Prostate gland (tissue), 2 donors: ENCODE measurements around the gene MAPK8IP2. TPM values are rescaled to one million over a fixed set of nuclear protein-coding genes. Genes with fewer than 3 reads are reported as not detected.

Source experiments
- total RNA-seq, 2 donors: library from RNA; depleted of rRNA; stranded (reverse); fragments of >200 nt; gene quantifications; one replicate each; pipeline ENCODE4 v1.1.0, GENCODE V29; 2016

The MAPK8IP2 gene
- total RNA-seq, 2 donors from 2014 or later, result 5.1 to 23.6 TPM

Other genes starting within 250 kb of the MAPK8IP2 start
- 100 to 1,000 TPM in 1 of 2 donors, 10 to 100 TPM in 1; 44.9 to 144 TPM for gene SBF1, start 125.8 kb upstream of the MAPK8IP2 start, total RNA-seq
- 1 to 10 TPM; 7.3 to 7.9 TPM for gene ADM2, start 119.2 kb upstream of the MAPK8IP2 start, total RNA-seq
- not detected for gene MIOX, start 113.9 kb upstream of the MAPK8IP2 start, total RNA-seq
- gene LMF2, start 93.1 kb upstream of the MAPK8IP2 start, total RNA-seq, result 10 to 100 TPM; 76.6 to 94.3 TPM
- gene NCAPH2, start 92.6 kb upstream of the MAPK8IP2 start, total RNA-seq, result 10 to 100 TPM; 43.7 to 59.6 TPM
- 1 to 10 TPM; 1.5 to 8.3 TPM for gene SCO2, start 75.2 kb upstream of the MAPK8IP2 start, total RNA-seq
- 10 to 100 TPM; 35.8 to 42.8 TPM for gene TYMP, start 70.8 kb upstream of the MAPK8IP2 start, total RNA-seq
- under 1 TPM in 1 of 2 donors, not detected in 1; 0.62 TPM for gene KLHDC7B, start 54.9 kb upstream of the MAPK8IP2 start, total RNA-seq
- gene SYCE3, start 37.9 kb upstream of the MAPK8IP2 start, total RNA-seq, result 10 to 100 TPM in 1 of 2 donors, not detected in 1; 10.2 TPM
- 10 to 100 TPM; 13.1 to 31.4 TPM for gene CPT1B, start 22.4 kb upstream of the MAPK8IP2 start, total RNA-seq
- 100 to 1,000 TPM in 1 of 2 donors, 10 to 100 TPM in 1; 52.1 to 112 TPM for gene CHKB, start 17.9 kb upstream of the MAPK8IP2 start, total RNA-seq
- gene ARSA, start 27.4 kb downstream of the MAPK8IP2 start, total RNA-seq, result 10 to 100 TPM; 60.7 to 81.7 TPM
- 10 to 100 TPM in 1 of 2 donors, 1 to 10 TPM in 1; 9.1 to 18.3 TPM for gene SHANK3, start 72.0 kb downstream of the MAPK8IP2 start, total RNA-seq
- 10 to 100 TPM in 1 of 2 donors, not detected in 1; 13.1 TPM for gene ACR, start 137.4 kb downstream of the MAPK8IP2 start, total RNA-seq
- 10 to 100 TPM; 23.0 to 31.7 TPM for gene RABL2B, start 182.8 kb downstream of the MAPK8IP2 start, total RNA-seq